Keratinocyte (primary cell): Measurements from ENCODE around the gene EVI5L. TPM values are rescaled to one million over a fixed set of nuclear protein-coding genes. Genes with fewer than 3 reads are reported as not detected.
A peak's percentile ranks its signal among the peaks of the same experiment; 100 is the strongest.

Experiments used
- DNase-seq: peaks from one replicate; pipeline ENCODE4 v3.0.0-alpha.2; 2011; ENCODE audit warnings: low read depth, missing footprints, low spot score
- FAIRE-seq: peaks from 2 replicates; lab custom pipeline; 2011; peaks lifted over from hg19 to GRCh38; lab: Jason Lieb, UNC
- H2AFZ ChIP-seq: 2 replicates; pipeline ENCODE4 v1.6.0; 2012; ENCODE audit warnings: low read length, control low read depth, inconsistent platforms; ENCODE audit not compliant: control insufficient read depth
- H3K27ac ChIP-seq: 2 replicates; pipeline ENCODE4 v1.5.1; 2011; ENCODE audit warnings: low read length; ENCODE audit not compliant: control insufficient read depth, insufficient read depth
- H3K27me3 ChIP-seq: 3 replicates; pipeline ENCODE4 v1.6.0; 2011; ENCODE audit warnings: low read length; ENCODE audit not compliant: control insufficient read depth, insufficient read depth; ENCODE audit errors: extremely low read depth
- H3K36me3 ChIP-seq, 2 experiments: 2 replicates in 1 of 2; 3 replicates in 1 of 2; pipeline ENCODE4 v1.5.1; 2011; ENCODE audit warnings: low read length in 2 of 2, mild to moderate bottlenecking in 1 of 2; ENCODE audit not compliant: control insufficient read depth in 2 of 2, insufficient read depth in 2 of 2; ENCODE audit errors: extremely low read depth in 1 of 2
- H3K4me1 ChIP-seq: 3 replicates; pipeline ENCODE4 v1.5.1; 2011; ENCODE audit warnings: low read length; ENCODE audit not compliant: control insufficient read depth, insufficient read depth; ENCODE audit errors: extremely low read depth
- H3K4me2 ChIP-seq: 3 replicates; pipeline ENCODE4 v1.6.0; 2011; ENCODE audit warnings: low read depth, low read length; ENCODE audit not compliant: control insufficient read depth, insufficient read depth; ENCODE audit errors: extremely low read depth
- H3K4me3 ChIP-seq, 3 experiments: fragments of 200-600 bp in 1 of 3; sonication (generic) in 1 of 3; 2 replicates in 2 of 3; 3 replicates in 1 of 3; pipeline ENCODE4 v1.5.1; 2011 to 2016; ENCODE audit warnings: low read length in 3 of 3, mild to moderate bottlenecking in 3 of 3, control low read depth in 2 of 3, inconsistent platforms in 1 of 3, low read depth in 1 of 3, mixed read lengths in 1 of 3, mixed run types in 1 of 3, moderate library complexity in 1 of 3; ENCODE audit not compliant: control insufficient read depth in 2 of 3, insufficient read depth in 2 of 3; ENCODE audit errors: extremely low read depth in 1 of 3
- H3K79me2 ChIP-seq: 2 replicates; pipeline ENCODE4 v1.6.0; 2012; ENCODE audit warnings: low read length; ENCODE audit not compliant: control insufficient read depth, insufficient read depth
- H3K9ac ChIP-seq: 3 replicates; pipeline ENCODE4 v1.6.0; 2011; ENCODE audit warnings: low read length; ENCODE audit not compliant: control insufficient read depth, insufficient read depth; ENCODE audit errors: extremely low read depth
- H3K9me1 ChIP-seq: 3 replicates; pipeline ENCODE4 v1.6.0; 2011; ENCODE audit warnings: low read length; ENCODE audit not compliant: control insufficient read depth, insufficient read depth; ENCODE audit errors: extremely low read depth
- H3K9me3 ChIP-seq: 2 replicates; pipeline ENCODE4 v1.5.1; 2012; ENCODE audit warnings: low read depth, low read length; ENCODE audit not compliant: control insufficient read depth
- H4K20me1 ChIP-seq: 3 replicates; pipeline ENCODE4 v1.6.0; 2011; ENCODE audit warnings: low read length; ENCODE audit not compliant: control insufficient read depth, insufficient read depth; ENCODE audit errors: extremely low read depth
- CTCF ChIP-seq, 3 experiments: IDR thresholded peaks in 1 of 3; conservative IDR thresholded peaks in 1 of 3; optimal IDR thresholded peaks in 1 of 3; 2 replicates in 2 of 3; 3 replicates in 1 of 3; pipeline versions ENCODE3 to v1.5.1; 2011; ENCODE audit warnings: low read length in 3 of 3, mild to moderate bottlenecking in 3 of 3, moderate library complexity in 2 of 3, control low read depth in 1 of 3, inconsistent platforms in 1 of 3; ENCODE audit not compliant: insufficient read depth in 2 of 3; ENCODE audit errors: extremely low read depth in 1 of 3
- EZH2 ChIP-seq: IDR thresholded peaks from one replicate; pipeline ENCODE4 v1.6.1; 2012; ENCODE audit warnings: inconsistent platforms, mild to moderate bottlenecking, low read length, moderate library complexity
- dilution Hi-C: fragments of 300-500 bp; cut with MboI; formaldehyde crosslinking; loops from one replicate; pipeline ENCODE4 v1.7.0; 2020; ENCODE audit warnings: low sequenced_read_pairs; ENCODE audit not compliant: extremely low pct_ligation_motif_present
- polyA plus RNA-seq, 5 experiments: library from polyadenylated mRNA; depleted of rRNA in 3 of 5; stranded (reverse) in 3 of 5; stranded (forward) in 1 of 5; unstranded in 1 of 5; fragments of >200 nt; gene quantifications; 1 replicate in 1 of 5; 2 replicates in 3 of 5; 3 replicates in 1 of 5; pipeline versions ENCODE4 v1.2.1 to v1.2.3, GENCODE V29; 2011 to 2012; ENCODE audit warnings: missing spikeins in 2 of 5, low read depth in 1 of 5, low replicate concordance in 1 of 5

The EVI5L gene
- polyA plus RNA-seq, 1 donor (not counting 4 experiments of a cell fraction or from before 2014, with no cell fraction given): 7.5 TPM

GRCh38 chr19:7902796-7903243, 72.8 kb downstream of the EVI5L start:
- FAIRE-seq: peak; percentile 44
- no peak overlapping the region for H2AFZ ChIP-seq
- dilution Hi-C loops: no loop called here

GRCh38 chr19:7903244-7904073, 73.4 kb downstream of the EVI5L start, which contains the start of gene MAP2K7:
TSS of gene MAP2K7 (plus strand) at chr19:7903877. CDS start at chr19:7903945, 68 bp downstream.
- no peaks in the 10 kb centered on the region for H3K27me3 ChIP-seq
- no peaks in the 10 kb centered on the region for H3K9me3 ChIP-seq
- H3K79me2 ChIP-seq: peaks cover 45% of the 10 kb centered on the region
- H3K27ac ChIP-seq: peak within 1 kb of the TSS; percentile 98
- H3K36me3 ChIP-seq: peaks cover 6 to 14% of the 10 kb centered on the region in 2 experiments
- peak within 1 kb of the TSS; percentile 84 to 94 (median 90) for H3K4me3 ChIP-seq
- DNase-seq (peak; percentile 95), FAIRE-seq (peak; percentile 89)
- H2AFZ ChIP-seq: peak within 1 kb of the TSS; percentile 68
- dilution Hi-C loops: no loop called here
- peaks cover 5% of the 10 kb centered on the region for H4K20me1 ChIP-seq
- H3K4me1 ChIP-seq: peaks cover 52% of the 10 kb centered on the region
- TF ChIP-seq EZH2 (no peak), CTCF (optimal IDR thresholded peaks at IDR 0.05 in 1 of 3, IDR thresholded peaks at IDR 0.05 in 1 of 3, conservative IDR thresholded peaks at IDR 0.05 in 1 of 3; ENCODE audit: extremely low read depth in 1 of 3, insufficient read depth in 2 of 3, low read length in 3 of 3) (peak; percentile 64 to 99 (median 69))
- H3K4me2 ChIP-seq: peak within 1 kb of the TSS; percentile 92
- H3K9me1 ChIP-seq: peaks cover 3% of the 10 kb centered on the region
- H3K9ac ChIP-seq: peak within 1 kb of the TSS; percentile 99

More at GRCh38 chr19:7902796-7903243, 72.8 kb downstream of the EVI5L start:
- H3K9ac ChIP-seq: peak overlapping the region; percentile 99
- H3K27me3 ChIP-seq: no peaks in the 10 kb centered on the region
- peak overlapping the region; percentile 65 to 94 (median 76) for H3K4me3 ChIP-seq
- H3K9me1 ChIP-seq: peaks cover 3% of the 10 kb centered on the region
- H3K4me1 ChIP-seq: peaks cover 53% of the 10 kb centered on the region
- H4K20me1 ChIP-seq: peaks cover 5% of the 10 kb centered on the region
- TF ChIP-seq EZH2 (no peak), CTCF (optimal IDR thresholded peaks at IDR 0.05 in 1 of 3, IDR thresholded peaks at IDR 0.05 in 1 of 3, conservative IDR thresholded peaks at IDR 0.05 in 1 of 3; ENCODE audit: extremely low read depth in 1 of 3, insufficient read depth in 2 of 3, low read length in 3 of 3) (no peak)
- DNase-seq: no peak
- peaks cover 40% of the 10 kb centered on the region for H3K79me2 ChIP-seq
- H3K9me3 ChIP-seq: no peaks in the 10 kb centered on the region
- peak overlapping the region; percentile 92 for H3K4me2 ChIP-seq
- peaks cover 6 to 14% of the 10 kb centered on the region in 2 experiments for H3K36me3 ChIP-seq
- peak overlapping the region; percentile 98 for H3K27ac ChIP-seq
